GM12801 (cell line): ENCODE data around the gene PRKX.

Experiments
- TF ChIP-seq, protein P1 (sequence below): IDR thresholded peaks from one replicate; pipeline ENCODE4 v1.5.1; 2011; ENCODE audit warnings: control low read depth; ENCODE audit not compliant: insufficient read length; ENCODE audit errors: extremely low read depth

Gene PRKX

DNA sequence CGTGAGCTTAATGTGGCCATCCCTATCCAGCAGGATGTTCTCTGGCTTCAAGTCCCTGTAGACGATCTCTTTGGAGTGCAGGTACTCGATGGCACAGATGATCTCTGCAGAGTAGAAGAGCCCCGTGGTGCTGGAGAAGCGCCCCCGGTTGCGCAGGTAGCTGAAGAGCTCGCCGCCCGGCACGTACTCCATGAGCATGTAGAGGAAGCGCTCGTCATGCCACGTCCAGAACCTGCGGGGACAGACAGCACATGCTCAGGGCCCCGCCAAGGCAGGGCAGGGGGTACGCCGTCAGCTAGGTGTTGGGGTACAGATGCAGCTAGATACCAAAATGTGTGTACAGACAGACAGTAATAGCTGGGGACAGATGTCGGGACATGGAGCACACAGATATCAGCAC, 58.3 kb downstream of the PRKX start:
- TF ChIP-seq, protein P1, sequence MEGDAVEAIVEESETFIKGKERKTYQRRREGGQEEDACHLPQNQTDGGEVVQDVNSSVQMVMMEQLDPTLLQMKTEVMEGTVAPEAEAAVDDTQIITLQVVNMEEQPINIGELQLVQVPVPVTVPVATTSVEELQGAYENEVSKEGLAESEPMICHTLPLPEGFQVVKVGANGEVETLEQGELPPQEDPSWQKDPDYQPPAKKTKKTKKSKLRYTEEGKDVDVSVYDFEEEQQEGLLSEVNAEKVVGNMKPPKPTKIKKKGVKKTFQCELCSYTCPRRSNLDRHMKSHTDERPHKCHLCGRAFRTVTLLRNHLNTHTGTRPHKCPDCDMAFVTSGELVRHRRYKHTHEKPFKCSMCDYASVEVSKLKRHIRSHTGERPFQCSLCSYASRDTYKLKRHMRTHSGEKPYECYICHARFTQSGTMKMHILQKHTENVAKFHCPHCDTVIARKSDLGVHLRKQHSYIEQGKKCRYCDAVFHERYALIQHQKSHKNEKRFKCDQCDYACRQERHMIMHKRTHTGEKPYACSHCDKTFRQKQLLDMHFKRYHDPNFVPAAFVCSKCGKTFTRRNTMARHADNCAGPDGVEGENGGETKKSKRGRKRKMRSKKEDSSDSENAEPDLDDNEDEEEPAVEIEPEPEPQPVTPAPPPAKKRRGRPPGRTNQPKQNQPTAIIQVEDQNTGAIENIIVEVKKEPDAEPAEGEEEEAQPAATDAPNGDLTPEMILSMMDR = no peak

DNA sequence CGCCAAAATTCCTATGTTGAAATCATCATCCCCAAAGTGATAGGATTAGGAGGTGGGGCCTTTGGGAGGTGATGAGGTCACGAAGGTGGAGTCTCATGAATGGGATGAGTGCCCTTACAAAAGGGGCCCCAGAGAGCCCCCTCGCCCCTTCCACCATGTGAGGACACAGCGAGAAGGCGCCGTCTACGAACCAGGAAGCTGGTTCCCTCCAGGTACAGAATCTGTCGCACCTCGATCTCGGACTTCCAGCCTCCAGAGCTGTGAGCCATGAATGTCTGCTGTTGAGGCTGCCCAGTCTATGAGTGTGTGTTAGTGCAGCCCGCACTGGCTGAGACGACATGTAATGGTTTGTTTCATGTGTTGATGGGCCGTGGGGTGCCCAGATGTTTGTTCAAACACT, 60.3 kb downstream of the PRKX start:
- TF ChIP-seq, protein P1 = no peak

DNA sequence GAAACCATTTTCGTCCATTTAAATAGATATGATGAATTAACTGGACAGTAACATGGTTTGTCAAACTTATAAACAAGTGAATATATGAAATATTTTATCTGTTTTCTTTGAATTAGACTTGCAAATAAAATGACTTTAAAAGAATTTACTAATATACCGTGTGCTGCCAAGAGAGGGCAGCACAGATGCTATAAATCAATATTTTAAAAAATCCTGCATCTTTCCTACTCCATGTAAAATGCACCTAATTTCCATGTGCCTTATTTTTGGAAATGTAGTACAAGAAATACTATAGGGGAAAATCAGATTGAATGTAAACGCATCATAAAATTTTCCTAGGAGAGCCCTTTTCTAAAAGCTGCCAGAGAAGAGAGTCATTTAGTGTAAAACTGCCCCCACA, 62.2 kb downstream of the PRKX start:
- TF ChIP-seq, protein P1 = no peak

DNA sequence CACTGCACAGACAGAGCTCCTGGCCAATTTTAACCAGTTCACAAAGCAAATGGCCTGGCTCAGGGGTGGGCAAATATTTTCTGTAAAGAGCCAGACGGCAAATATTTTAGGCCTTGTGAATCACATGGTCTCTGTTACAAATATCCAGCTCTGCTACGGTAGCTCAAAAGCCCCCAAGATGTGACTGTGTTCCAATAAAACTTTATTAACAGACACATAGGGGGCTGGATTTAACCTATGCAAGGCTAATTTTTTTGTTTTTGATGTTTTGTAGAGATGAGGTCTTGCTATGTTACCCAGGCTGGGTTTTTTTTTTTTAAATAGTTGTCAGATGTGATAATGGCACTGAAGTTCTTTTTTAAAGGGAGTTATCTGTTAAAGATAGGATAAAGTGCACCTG, 65.4 kb downstream of the PRKX start:
- TF ChIP-seq, protein P1 = no peak

DNA sequence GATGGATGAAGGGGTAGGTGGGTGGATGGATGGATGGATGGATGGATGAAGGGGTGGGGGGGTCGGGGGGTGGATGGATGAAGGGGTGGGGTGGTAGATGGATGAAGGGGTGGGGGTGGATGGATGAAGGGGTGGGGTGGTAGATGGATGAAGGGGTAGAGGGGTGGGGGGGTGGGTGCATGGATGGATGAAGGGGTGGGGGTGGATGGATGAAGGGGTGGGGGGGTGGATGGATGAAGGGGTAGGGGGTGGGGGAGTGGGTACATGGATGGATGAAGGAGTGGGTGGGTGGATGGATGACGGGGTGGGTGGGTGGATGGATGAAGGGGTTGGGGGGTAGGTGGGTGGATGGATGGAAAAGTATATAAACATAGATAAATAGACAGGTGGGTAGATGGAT, 74.2 kb downstream of the PRKX start:
- TF ChIP-seq, protein P1 = no peak

DNA sequence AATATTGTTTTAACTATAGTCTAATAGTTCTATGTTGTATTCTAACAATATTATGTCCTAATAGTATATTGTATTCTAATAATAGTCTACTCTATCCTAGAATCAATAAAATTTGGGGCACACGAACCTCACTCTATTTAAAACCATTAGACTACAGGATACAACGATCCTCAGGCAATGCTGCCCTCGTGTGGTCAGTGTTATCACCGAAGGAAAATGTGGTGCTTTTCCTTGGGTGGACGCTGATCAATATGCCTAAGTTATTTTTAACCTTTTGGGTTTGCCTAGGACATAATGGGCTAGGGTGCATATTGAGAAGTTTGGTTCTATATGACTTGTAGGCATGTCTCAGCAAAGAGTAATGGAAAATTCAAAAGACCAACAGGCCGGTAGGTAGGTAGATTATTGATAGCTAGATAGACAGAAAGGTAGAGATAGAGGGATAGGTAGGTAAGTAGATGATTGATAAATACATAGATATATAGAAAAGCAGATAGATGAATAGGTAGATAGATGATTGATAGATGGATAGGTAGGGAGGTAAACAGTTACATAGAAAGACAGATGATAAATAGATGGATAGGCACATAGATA, 75.1 kb downstream of the PRKX start:
- TF ChIP-seq, protein P1 = no peak

DNA sequence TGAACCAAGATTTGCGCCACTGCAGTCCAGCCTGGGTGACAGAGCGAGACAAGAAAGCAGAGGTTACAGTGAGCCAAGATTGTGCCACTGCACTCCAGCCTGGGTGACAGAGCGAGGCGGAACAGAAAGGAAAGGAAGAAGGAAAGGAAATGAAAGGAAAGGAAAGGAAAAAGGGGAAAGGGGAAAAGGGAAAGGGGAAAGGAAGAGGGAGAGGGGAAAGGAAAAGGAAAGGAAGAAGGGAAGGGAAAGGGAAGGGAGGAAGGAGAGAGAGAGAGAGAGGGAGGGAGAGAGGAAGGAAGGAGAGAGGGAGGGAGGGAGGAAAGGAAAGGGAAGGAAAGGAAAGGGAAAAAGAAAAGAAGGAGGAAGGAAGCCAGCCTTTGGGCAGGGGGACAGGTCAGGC, 76.6 kb downstream of the PRKX start:
- TF ChIP-seq, protein P1 = no peak
